ENCODE results near the gene AAMDC.
"Not testable (repeated sequence)": the region's sequence is repeated elsewhere in the genome, so short reads cannot be mapped to it uniquely, and the experiment has no call there.

AAMDC gene

GRCh38 chr11:77815459-77815858, 5.5 kb upstream of the AAMDC start:
- DNase-seq (ENCODE audit: low read depth), result no peak
- no peak overlapping the region for H3K4me3 ChIP-seq (ENCODE audit: control insufficient read depth, low read depth, low read length)
- TF ChIP-seq CTCF (IDR thresholded peaks at IDR 0.05; ENCODE audit: control insufficient read depth, insufficient read depth, low read depth, low read length, missing control alignments), result no peak

GRCh38 chr11:77819411-77819920, 1.5 kb upstream of the AAMDC start:
- no peak for DNase-seq (ENCODE audit: low read depth)
- TF ChIP-seq CTCF (IDR thresholded peaks at IDR 0.05; ENCODE audit: control insufficient read depth, insufficient read depth, low read depth, low read length, missing control alignments), result no peak
- H3K4me3 ChIP-seq (ENCODE audit: control insufficient read depth, low read depth, low read length), result peak overlapping the region; percentile 90

DNA sequence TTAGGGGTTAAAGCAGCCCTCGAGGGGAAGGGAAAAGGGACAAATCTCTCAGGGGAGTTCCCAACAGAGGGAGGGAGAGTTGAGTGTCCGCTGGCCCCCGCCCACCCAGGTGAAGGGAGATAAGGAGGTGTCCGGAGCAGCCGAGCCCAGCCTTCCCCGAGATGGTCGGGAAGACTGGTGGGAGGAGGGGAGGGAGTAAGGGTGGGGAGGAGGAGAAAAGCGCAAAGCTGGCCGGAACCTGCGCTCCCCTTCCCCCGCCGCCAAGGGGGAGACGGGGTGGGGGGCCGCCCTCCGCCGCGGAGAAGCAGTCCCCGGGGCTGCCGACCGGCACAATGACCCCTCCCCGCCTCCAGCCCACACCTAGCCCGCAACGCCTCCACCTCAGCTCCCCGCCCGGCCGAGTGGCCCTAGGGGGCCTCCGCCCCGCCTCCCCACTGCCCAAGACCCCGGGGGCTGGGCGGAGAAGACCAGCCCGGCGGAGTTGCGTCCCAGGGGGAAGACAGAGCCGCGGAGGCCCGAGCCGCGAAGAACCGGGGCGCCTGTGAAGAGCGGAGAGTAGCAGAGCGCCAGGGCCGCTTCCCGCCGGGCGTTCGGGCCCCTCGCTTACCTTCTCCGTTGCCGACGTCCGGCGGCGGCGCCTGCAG, 901 bp upstream of the AAMDC start:
- DNase-seq (ENCODE audit: low read depth), result no peak
- H3K4me3 ChIP-seq (ENCODE audit: control insufficient read depth, low read depth, low read length), result peak overlapping the region; percentile 90
- TF ChIP-seq CTCF (IDR thresholded peaks at IDR 0.05; ENCODE audit: control insufficient read depth, insufficient read depth, low read depth, low read length, missing control alignments), result no peak

DNA sequence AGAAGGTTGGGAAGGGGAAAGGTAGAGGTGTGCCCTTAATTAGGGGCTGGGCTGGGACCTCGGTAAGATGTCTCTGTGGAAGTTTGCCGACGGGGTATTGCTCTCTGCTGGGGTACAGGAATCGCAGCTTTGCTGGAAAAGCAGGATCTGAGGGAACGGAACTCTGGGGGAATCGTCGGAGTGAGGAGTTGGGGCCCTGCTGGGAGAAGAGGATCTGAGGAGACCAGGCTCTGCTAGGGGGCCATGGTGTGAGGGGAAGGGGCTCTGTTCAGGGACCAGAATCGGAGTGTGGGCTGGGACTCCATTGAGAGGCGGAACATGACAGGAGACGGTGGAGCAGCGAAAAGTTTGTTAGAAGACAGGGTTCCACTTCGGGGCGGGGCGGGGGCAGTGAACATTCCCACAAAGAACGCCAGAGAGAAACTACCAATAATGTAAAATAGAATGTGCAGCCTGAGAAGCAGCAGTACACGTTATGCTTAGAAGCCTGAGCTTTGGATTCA, 456 bp downstream of the AAMDC start:
- peak overlapping the region; percentile 66 for H3K4me3 ChIP-seq (ENCODE audit: control insufficient read depth, low read depth, low read length)
- no peak for DNase-seq (ENCODE audit: low read depth)
- no peak for TF ChIP-seq CTCF (IDR thresholded peaks at IDR 0.05; ENCODE audit: control insufficient read depth, insufficient read depth, low read depth, low read length, missing control alignments)

- H3K4me3 ChIP-seq (ENCODE audit: control insufficient read depth, low read depth, low read length), result peak overlapping the region; percentile 8; the same call in 1 of the 2 replicates
- DNase-seq (ENCODE audit: low read depth), result not testable (repeated sequence)
Measured at GRCh38 chr11:77822126-77822525, 1.2 kb downstream of the AAMDC start.

DNA sequence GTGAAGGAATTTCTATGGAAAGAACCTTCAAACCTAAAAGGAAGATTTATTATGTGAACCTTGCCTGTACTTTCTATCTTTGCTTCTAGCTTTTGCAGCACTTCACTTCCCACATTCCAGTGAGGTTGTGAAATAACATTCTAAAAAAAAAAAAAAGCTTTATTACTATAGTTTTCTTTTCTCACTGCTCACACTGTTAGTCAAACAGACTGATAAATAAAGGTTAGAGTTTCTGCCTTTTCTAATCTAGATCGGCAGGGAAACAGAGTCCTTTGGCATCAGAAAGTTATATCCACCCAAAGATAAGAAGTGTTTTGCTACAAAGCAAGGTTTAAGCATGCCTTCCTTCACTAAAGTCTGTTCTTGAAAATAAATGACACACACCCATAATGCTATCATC, 2.8 kb downstream of the AAMDC start:
- no peak overlapping the region for H3K4me3 ChIP-seq (ENCODE audit: control insufficient read depth, low read depth, low read length)
- no peak for DNase-seq (ENCODE audit: low read depth)
- no peak for TF ChIP-seq CTCF (IDR thresholded peaks at IDR 0.05; ENCODE audit: control insufficient read depth, insufficient read depth, low read depth, low read length, missing control alignments)

- TF ChIP-seq CTCF (IDR thresholded peaks at IDR 0.05; ENCODE audit: control insufficient read depth, insufficient read depth, low read depth, low read length, missing control alignments), result no peak
- H3K4me3 ChIP-seq (ENCODE audit: control insufficient read depth, low read depth, low read length), result no peak overlapping the region
- no peak for DNase-seq (ENCODE audit: low read depth)
Measured at GRCh38 chr11:77828926-77829325, 8.0 kb downstream of the AAMDC start.

All from AG09309 (cell line).